ENCODE measurements around the gene SGIP1. TPM values are rescaled to one million over a fixed set of nuclear protein-coding genes. Genes with fewer than 3 reads are reported as not detected.

Gene SGIP1
- total RNA-seq, 2 experiments from 2014 or later: not detected

DNA sequence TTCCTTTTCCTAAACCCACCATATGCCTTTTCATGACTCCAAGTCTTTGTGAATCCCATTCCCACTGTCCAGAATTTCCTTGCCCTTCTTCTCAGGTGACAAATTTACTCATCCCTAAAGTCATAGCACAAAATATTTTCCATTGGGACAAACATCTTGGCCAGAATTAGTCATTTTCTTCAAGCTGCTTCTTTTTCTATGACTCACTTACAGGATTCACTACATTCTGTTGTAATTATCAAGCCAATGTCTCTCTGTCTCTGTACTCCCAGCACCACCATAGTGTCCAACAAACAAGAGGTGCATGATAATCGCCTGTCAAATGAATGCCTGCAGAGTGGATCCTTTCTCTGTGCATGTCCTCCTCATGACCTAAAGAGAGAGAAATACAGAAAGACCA lies 37.8 kb downstream of the SGIP1 start:
- POLR2A ChIA-PET: no interaction called here
- Mint-ChIP-seq H3K4me3 (no peak overlapping the region), H3K4me1 (ENCODE audit: low read depth) (no peaks in the 10 kb centered on the region), H3K9me3 (no peaks in the 10 kb centered on the region), H3K36me3 (ENCODE audit: low read depth) (no peaks in the 10 kb centered on the region), H3K27ac (no peak overlapping the region), H3K27me3 (peaks cover 8% of the 10 kb centered on the region)
- DNase-seq (no peak), ATAC-seq (no peak)
- intact Hi-C loops (cut with micrococcal nuclease): no loop called here
- no peak for TF ChIP-seq CTCF (IDR thresholded peaks at IDR 0.05)
- CTCF ChIA-PET: no interaction called here

DNA sequence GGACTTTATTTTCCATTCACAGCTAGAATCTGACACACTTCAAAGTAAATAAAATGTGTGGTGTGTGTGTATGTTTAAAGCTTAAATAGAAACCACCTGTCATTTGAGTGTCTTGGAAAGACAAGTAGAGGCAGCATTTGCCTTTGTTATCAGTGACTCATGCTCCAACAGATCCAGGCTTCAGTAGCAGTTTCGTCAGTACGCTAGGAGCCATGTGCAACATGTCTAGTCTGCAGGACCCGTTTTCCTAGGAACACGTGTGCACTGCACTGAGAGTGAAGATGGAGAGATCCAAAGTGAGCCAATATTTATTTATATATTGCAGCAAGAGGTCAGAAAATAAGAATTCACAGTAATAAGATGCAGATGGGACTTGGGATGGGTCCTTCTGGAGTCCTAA lies 41.8 kb downstream of the SGIP1 start:
- no peak overlapping the region for H3K27ac Mint-ChIP-seq
- no peaks in the 10 kb centered on the region for H3K36me3 Mint-ChIP-seq (ENCODE audit: low read depth)
- no peaks in the 10 kb centered on the region for H3K4me1 Mint-ChIP-seq (ENCODE audit: low read depth)
- peaks cover 9% of the 10 kb centered on the region for H3K27me3 Mint-ChIP-seq
- ATAC-seq (no peak), DNase-seq (no peak)
- no peak overlapping the region for H3K4me3 Mint-ChIP-seq
- ChIA-PET CTCF (no interaction called here), POLR2A (no interaction called here)
- H3K9me3 Mint-ChIP-seq: no peaks in the 10 kb centered on the region
- intact Hi-C loops (cut with micrococcal nuclease): no loop called here
- no peak for TF ChIP-seq CTCF (IDR thresholded peaks at IDR 0.05)

GRCh38 chr1:66576645-66577044 lies 42.7 kb downstream of the SGIP1 start:
- H3K27ac Mint-ChIP-seq: no peak overlapping the region
- ATAC-seq (no peak), DNase-seq (no peak)
- CTCF ChIA-PET: no interaction called here
- no peaks in the 10 kb centered on the region for H3K4me1 Mint-ChIP-seq (ENCODE audit: low read depth)
- POLR2A ChIA-PET: no interaction called here
- H3K9me3 Mint-ChIP-seq: no peaks in the 10 kb centered on the region
- peaks cover 6% of the 10 kb centered on the region for H3K27me3 Mint-ChIP-seq
- H3K36me3 Mint-ChIP-seq (ENCODE audit: low read depth): no peaks in the 10 kb centered on the region
- no peak for TF ChIP-seq CTCF (IDR thresholded peaks at IDR 0.05)
- intact Hi-C loops (cut with micrococcal nuclease): no loop called here
- no peak overlapping the region for H3K4me3 Mint-ChIP-seq

DNA sequence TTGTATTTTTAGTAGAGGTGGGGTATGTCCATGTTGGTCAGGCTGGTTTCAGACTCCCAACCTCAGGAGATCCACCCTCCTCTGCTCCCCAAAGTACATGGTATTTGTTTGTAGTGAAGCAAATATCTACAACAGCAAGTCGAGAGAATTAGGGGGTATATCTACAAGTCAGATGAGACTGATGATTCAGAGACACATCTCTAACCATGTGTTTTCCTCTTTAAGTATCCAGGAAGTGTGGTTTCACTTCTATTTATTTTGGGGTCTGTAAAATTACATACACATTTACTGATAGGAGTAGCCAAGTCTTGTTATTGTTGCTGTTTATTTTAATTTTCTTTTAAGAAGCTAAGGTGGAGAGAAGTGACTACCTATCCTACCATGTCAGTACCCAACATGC lies 44.9 kb downstream of the SGIP1 start:
- no peak overlapping the region for H3K27ac Mint-ChIP-seq
- H3K27me3 Mint-ChIP-seq: peaks cover 6% of the 10 kb centered on the region
- DNase-seq: no peak
- H3K4me3 Mint-ChIP-seq: no peak overlapping the region
- TF ChIP-seq CTCF (IDR thresholded peaks at IDR 0.05): no peak
- no peaks in the 10 kb centered on the region for H3K36me3 Mint-ChIP-seq (ENCODE audit: low read depth)
- no peak for ATAC-seq
- no peaks in the 10 kb centered on the region for H3K4me1 Mint-ChIP-seq (ENCODE audit: low read depth)
- H3K9me3 Mint-ChIP-seq: no peaks in the 10 kb centered on the region
- intact Hi-C loops (cut with micrococcal nuclease): no loop called here
- ChIA-PET CTCF (no interaction called here), POLR2A (no interaction called here)

DNA sequence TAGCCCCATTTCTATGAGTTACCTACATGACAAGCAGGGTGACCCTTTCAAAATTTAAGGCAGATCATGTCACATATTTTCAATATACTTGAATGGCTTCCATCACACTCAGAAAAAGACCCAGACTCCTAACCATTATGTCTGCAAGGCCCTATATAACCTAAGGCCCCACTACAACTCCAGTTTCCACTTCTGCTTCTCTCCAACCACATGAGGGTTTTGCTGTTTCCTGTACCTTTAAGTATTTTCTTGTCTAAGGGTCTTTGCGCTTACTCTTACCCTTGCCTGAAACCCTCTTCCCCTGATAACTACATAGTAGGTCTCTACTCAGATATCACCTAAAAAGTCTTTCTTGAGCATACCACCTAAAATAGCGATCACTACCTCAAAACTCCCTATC lies 46.1 kb downstream of the SGIP1 start:
- no peak overlapping the region for H3K27ac Mint-ChIP-seq
- TF ChIP-seq CTCF (IDR thresholded peaks at IDR 0.05): no peak
- H3K36me3 Mint-ChIP-seq (ENCODE audit: low read depth): no peaks in the 10 kb centered on the region
- intact Hi-C loops (cut with micrococcal nuclease): no loop called here
- H3K9me3 Mint-ChIP-seq: no peaks in the 10 kb centered on the region
- ChIA-PET POLR2A (no interaction called here), CTCF (no interaction called here)
- no peak for ATAC-seq
- no peak for DNase-seq
- no peak overlapping the region for H3K4me3 Mint-ChIP-seq
- no peaks in the 10 kb centered on the region for H3K4me1 Mint-ChIP-seq (ENCODE audit: low read depth)
- H3K27me3 Mint-ChIP-seq: peaks cover 6% of the 10 kb centered on the region
